ENCODE results near the gene ATG101. TPM values are rescaled to one million over a fixed set of nuclear protein-coding genes. Genes with fewer than 3 reads are reported as not detected.

ATG101 gene
- total and polyA plus RNA-seq, 2 of the 13 experiments (the other 11 are each of a cell fraction or from before 2014, with no cell fraction given), result 58.2 to 67.7 TPM

GRCh38 chr12:52050758-52051541, 18.8 kb upstream of the ATG101 start, which contains the start of gene NR4A1 (continued):
- TF ChIP-seq ZKSCAN8 (CRISPR knock-in tag; IDR thresholded peaks at IDR 0.05; ENCODE audit: borderline replicate concordance), result no peak
- TF ChIP-seq ATRX (CRISPR knock-in tag; IDR thresholded peaks at IDR 0.05; ENCODE audit: borderline replicate concordance), result no peak
- TF ChIP-seq ZNF207 (IDR thresholded peaks at IDR 0.05; ENCODE audit: borderline replicate concordance), result no peak
- no peak for TF ChIP-seq AGO1 (IDR thresholded peaks at IDR 0.05; ENCODE audit: low read depth, low read length, poor library complexity, severe bottlenecking)
- TF ChIP-seq SMARCC2 (IDR thresholded peaks at IDR 0.05), result no peak
- no peak; the same call in 1 of the 2 replicates for TF ChIP-seq PAX8 (CRISPR knock-in tag; IDR thresholded peaks at IDR 0.05; ENCODE audit: borderline replicate concordance)
- TF ChIP-seq ZNF644 (CRISPR knock-in tag; IDR thresholded peaks at IDR 0.05; ENCODE audit: low read depth), result no peak
- TF ChIP-seq PHF21A (CRISPR knock-in tag; IDR thresholded peaks at IDR 0.05), result peak; percentile 74
- TF ChIP-seq DPF2 (CRISPR knock-in tag; IDR thresholded peaks at IDR 0.05; ENCODE audit: borderline replicate concordance, low read depth), result no peak
- peak; percentile 72 for TF ChIP-seq ARNTL (CRISPR knock-in tag; IDR thresholded peaks at IDR 0.05)
- no peak for TF ChIP-seq DNMT3B (CRISPR knock-in tag; conservative IDR thresholded peaks at IDR 0.05)
- TF ChIP-seq ZBTB40 (IDR thresholded peaks at IDR 0.05), result no peak
- TF ChIP-seq ZBTB40 (CRISPR knock-in tag; IDR thresholded peaks at IDR 0.05), result no peak; the same call in 1 of the 2 replicates
- peak; percentile 35 for TF ChIP-seq KDM5B (CRISPR knock-in tag; IDR thresholded peaks at IDR 0.05; ENCODE audit: borderline replicate concordance)
- no peak for TF ChIP-seq MTA3 (CRISPR knock-in tag; IDR thresholded peaks at IDR 0.05)
- TF ChIP-seq ZNF224 (CRISPR knock-in tag; IDR thresholded peaks at IDR 0.05), result no peak
- no peak; the same call in 1 of the 2 replicates for TF ChIP-seq ZNF772 (CRISPR knock-in tag; IDR thresholded peaks at IDR 0.05)
- TF ChIP-seq ZNF460 (CRISPR knock-in tag; IDR thresholded peaks at IDR 0.05; ENCODE audit: borderline replicate concordance), result no peak
- TF ChIP-seq TIGD3 (CRISPR knock-in tag; IDR thresholded peaks at IDR 0.05; ENCODE audit: borderline replicate concordance), result no peak
- peak; percentile 14; the same call in 1 of the 2 replicates for TF ChIP-seq ZSCAN9 (CRISPR knock-in tag; IDR thresholded peaks at IDR 0.05; ENCODE audit: borderline replicate concordance)

Measured in HepG2 (cell line).